ENCODE results near the gene NOXA1. TPM values are rescaled to one million over a fixed set of nuclear protein-coding genes. Genes with fewer than 3 reads are reported as not detected.

Gene NOXA1
- total and polyA plus RNA-seq, 2 of the 8 experiments (the other 6 are each of a cell fraction or from before 2014, with no cell fraction given): 0.34 to 0.91 TPM

GRCh38 chr9:137464291-137464999, 41.3 kb downstream of the NOXA1 start:
- Histone ChIP-seq H3K4me3 (ENCODE audit: extremely low read depth in 1 of 4, insufficient read depth in 2 of 4, low read depth in 3 of 4, low read length in 4 of 4) (no peak overlapping the region), H3K36me3 (ENCODE audit: control insufficient read depth in 2 of 4, insufficient read depth in 4 of 4, low read length in 3 of 4) (no peaks in the 10 kb centered on the region), H3K4me1 (replicated peaks in 1 of 4; ENCODE audit: control insufficient read depth in 3 of 4, insufficient read depth in 4 of 4, low read length in 3 of 4) (peaks cover 0 to 9% (median 3%) of the 10 kb centered on the region in 4 experiments; a peak in 5 of 7 replicates), H3K27me3 (replicated peaks in 1 of 4; ENCODE audit: control insufficient read depth in 3 of 4, extremely low read depth in 1 of 4, insufficient read depth in 3 of 4, low read length in 3 of 4) (peaks cover 0 to 19% (median 13%) of the 10 kb centered on the region in 4 experiments; a peak in 5 of 7 replicates), H4K91ac (replicated peaks; ENCODE audit: insufficient read length, low read length) (no peak overlapping the region), H4K5ac (ENCODE audit: insufficient read length, low read depth, low read length) (no peak overlapping the region), H3K79me1 (ENCODE audit: low read depth, low read length) (no peaks in the 10 kb centered on the region), H4K8ac (ENCODE audit: extremely low read depth, insufficient read depth, low read length) (no peak overlapping the region), H3K27ac (ENCODE audit: low read depth, low read length) (no peak overlapping the region), H3K14ac (ENCODE audit: insufficient read length) (no peak overlapping the region), H3K4ac (replicated peaks; ENCODE audit: insufficient read length, low read depth, low read length) (no peak overlapping the region), H3K4me2 (ENCODE audit: insufficient read depth in 1 of 2, low read depth in 2 of 2, low read length in 2 of 2) (no peak overlapping the region), H3K18ac (ENCODE audit: extremely low read depth, low read length) (no peak overlapping the region), H2BK12ac (ENCODE audit: low read depth, low read length) (no peak overlapping the region), H2BK15ac (ENCODE audit: low read length) (no peak overlapping the region), H3K9me3 (ENCODE audit: insufficient read depth in 2 of 2, low read depth in 1 of 2, low read length in 1 of 2) (no peaks in the 10 kb centered on the region; a peak in 1 of 4 replicates), H4K20me1 (replicated peaks in 1 of 2; ENCODE audit: control insufficient read depth in 1 of 2, insufficient read depth in 2 of 2, low read length in 2 of 2) (peaks cover 0 to 2% of the 10 kb centered on the region in 2 experiments), H3K23me2 (ENCODE audit: low read depth, low read length) (0 out of 2 replicates have a peak, but pooled peaks cover 2% of the 10 kb centered on the region), H3K56ac (replicated peaks; ENCODE audit: insufficient read length, low read depth, low read length) (no peak overlapping the region), H2AK5ac (ENCODE audit: low read depth, low read length) (no peak overlapping the region), H3K23ac (ENCODE audit: insufficient read length) (no peak overlapping the region), H2BK5ac (ENCODE audit: low read depth, low read length) (no peak overlapping the region; the same call in 1 of the 2 replicates), H2BK20ac (ENCODE audit: low read length) (no peak overlapping the region), H3K79me2 (ENCODE audit: control insufficient read depth in 1 of 2, insufficient read depth in 2 of 2, low read length in 2 of 2) (no peaks in the 10 kb centered on the region), H3K9ac (replicated peaks in 1 of 4; ENCODE audit: extremely low read depth in 1 of 4, low read depth in 3 of 4, low read length in 3 of 4) (no peak overlapping the region), H2AFZ (ENCODE audit: low read length) (no peak overlapping the region), H2BK120ac (replicated peaks; ENCODE audit: low read depth, low read length) (no peak overlapping the region)
- CTCF ChIA-PET (ENCODE audit: partially characterized antibody): no interaction called here
- DNase-seq (ENCODE audit: low read depth in 1 of 2, low spot score in 2 of 2): no peak
- POLR2A ChIA-PET (ENCODE audit: partially characterized antibody): no interaction called here
- TF ChIP-seq HDAC6 (IDR thresholded peaks at IDR 0.05; ENCODE audit: low read depth, low read length) (no peak), SIRT6 (IDR thresholded peaks at IDR 0.05; ENCODE audit: low read length) (no peak), RBBP5 (IDR thresholded peaks at IDR 0.05; ENCODE audit: borderline replicate concordance, low read depth, low read length) (no peak), CHD1 (IDR thresholded peaks at IDR 0.05; ENCODE audit: low read depth, low read length) (no peak)
- no peak for FAIRE-seq
- 88% methylated on average over 22 of the region's 28 CpGs; no CpG with 5 or more reads in 1 of the 2 experiments for WGBS, 2 experiments (ENCODE audit: extremely low coverage in 1 of 2, insufficient coverage in 1 of 2, insufficient read length in 1 of 2, insufficient replicate concordance in 2 of 2, low coverage in 1 of 2, low lambda C conversion rate in 2 of 2, missing lambda C conversion rate in 1 of 2)
